ENCODE data around the gene PLK3.

The PLK3 gene

DNA sequence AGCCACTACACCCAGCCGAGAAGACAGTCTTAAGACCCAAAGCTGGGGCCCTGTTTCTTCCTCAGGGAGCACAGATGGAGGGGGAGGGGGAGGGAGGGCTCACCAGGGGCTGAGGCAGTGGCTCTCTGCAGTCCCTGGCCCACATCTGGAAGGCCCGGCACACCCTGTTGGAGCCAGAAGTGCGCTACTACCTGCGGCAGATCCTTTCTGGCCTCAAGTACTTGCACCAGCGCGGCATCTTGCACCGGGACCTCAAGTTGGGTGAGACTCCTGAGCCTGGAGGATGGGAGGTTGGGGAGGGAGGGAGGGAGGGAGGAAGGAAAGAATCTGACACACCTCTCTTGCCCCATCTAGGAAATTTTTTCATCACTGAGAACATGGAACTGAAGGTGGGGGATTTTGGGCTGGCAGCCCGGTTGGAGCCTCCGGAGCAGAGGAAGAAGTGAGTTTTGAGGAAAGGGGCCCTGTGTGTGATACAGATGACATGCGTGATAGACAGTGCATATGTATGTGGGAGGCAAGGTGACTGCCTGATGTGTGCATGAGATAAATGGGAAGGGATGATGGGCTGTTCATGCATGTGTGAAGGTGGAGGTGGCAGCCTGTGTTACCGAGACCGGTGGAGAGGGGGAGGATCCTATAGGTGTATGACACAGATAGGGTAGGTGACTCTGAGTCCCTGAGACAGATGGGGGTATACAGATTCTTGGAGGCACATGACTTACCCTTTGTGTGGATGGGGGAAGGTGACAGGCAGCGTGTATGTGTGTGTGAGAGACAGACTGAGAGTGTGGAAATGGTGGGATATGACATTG is 1.5 kb downstream of the PLK3 start:
- peak overlapping the region; percentile 91 for H3K4me3 ChIP-seq (ENCODE audit: low read depth, low read length)
- in situ Hi-C loops (cut with HindIII; ENCODE audit: low sequenced_read_pairs), result no loop called here
- DNase-seq (ENCODE audit: low read depth, low spot score), result no peak
- TF ChIP-seq, protein P1, sequence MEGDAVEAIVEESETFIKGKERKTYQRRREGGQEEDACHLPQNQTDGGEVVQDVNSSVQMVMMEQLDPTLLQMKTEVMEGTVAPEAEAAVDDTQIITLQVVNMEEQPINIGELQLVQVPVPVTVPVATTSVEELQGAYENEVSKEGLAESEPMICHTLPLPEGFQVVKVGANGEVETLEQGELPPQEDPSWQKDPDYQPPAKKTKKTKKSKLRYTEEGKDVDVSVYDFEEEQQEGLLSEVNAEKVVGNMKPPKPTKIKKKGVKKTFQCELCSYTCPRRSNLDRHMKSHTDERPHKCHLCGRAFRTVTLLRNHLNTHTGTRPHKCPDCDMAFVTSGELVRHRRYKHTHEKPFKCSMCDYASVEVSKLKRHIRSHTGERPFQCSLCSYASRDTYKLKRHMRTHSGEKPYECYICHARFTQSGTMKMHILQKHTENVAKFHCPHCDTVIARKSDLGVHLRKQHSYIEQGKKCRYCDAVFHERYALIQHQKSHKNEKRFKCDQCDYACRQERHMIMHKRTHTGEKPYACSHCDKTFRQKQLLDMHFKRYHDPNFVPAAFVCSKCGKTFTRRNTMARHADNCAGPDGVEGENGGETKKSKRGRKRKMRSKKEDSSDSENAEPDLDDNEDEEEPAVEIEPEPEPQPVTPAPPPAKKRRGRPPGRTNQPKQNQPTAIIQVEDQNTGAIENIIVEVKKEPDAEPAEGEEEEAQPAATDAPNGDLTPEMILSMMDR (IDR thresholded peaks at IDR 0.05; ENCODE audit: low read depth, low read length), result no peak

DNA sequence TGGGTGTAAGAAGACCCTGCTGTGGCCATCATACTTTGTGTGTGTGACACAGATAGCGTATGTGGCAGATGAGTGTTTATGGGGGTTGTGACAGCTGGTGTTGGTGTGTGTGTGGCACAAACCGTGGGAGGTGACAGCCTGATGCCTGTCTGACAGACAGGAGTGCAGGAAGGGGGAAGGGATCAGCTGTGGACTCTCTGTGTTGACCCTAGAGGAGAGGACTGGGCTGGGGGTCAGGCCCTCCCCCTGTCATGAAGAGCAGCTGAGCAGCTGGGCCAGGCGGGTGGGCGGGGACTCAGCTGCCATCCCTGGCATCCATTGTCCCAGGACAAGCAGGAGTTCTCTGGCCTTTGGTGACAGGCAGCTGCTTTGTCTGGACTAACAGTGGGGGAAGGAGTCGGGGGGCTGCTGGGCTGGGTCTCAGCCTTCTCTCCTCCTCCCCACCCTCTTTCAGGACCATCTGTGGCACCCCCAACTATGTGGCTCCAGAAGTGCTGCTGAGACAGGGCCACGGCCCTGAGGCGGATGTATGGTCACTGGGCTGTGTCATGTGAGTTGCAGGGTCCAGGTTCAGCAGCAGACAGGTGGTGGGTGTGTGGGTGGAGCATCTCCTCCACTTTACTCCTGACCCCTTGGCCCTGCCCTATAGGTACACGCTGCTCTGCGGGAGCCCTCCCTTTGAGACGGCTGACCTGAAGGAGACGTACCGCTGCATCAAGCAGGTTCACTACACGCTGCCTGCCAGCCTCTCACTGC is 2.3 kb downstream of the PLK3 start:
- no peak for DNase-seq (ENCODE audit: low read depth, low spot score)
- H3K4me3 ChIP-seq (ENCODE audit: low read depth, low read length), result peak overlapping the region; percentile 91
- TF ChIP-seq, protein P1 (IDR thresholded peaks at IDR 0.05; ENCODE audit: low read depth, low read length), result no peak
- in situ Hi-C loops (cut with HindIII; ENCODE audit: low sequenced_read_pairs), result no loop called here

DNA sequence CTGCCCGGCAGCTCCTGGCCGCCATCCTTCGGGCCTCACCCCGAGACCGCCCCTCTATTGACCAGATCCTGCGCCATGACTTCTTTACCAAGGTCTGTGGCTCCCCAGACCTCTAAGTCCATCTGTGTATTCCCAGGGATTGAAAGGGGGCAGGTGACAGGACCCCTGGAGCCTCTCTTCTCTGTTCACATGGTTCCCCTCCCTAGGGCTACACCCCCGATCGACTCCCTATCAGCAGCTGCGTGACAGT is 2.8 kb downstream of the PLK3 start:
- in situ Hi-C loops (cut with HindIII; ENCODE audit: low sequenced_read_pairs), result no loop called here
- TF ChIP-seq, protein P1 (IDR thresholded peaks at IDR 0.05; ENCODE audit: low read depth, low read length), result no peak
- peak overlapping the region; percentile 91 for H3K4me3 ChIP-seq (ENCODE audit: low read depth, low read length)
- no peak for DNase-seq (ENCODE audit: low read depth, low spot score)

- TF ChIP-seq, protein P1 (IDR thresholded peaks at IDR 0.05; ENCODE audit: low read depth, low read length), result no peak
- no peak for DNase-seq (ENCODE audit: low read depth, low spot score)
- no peak overlapping the region for H3K4me3 ChIP-seq (ENCODE audit: low read depth, low read length)
- in situ Hi-C loops (cut with HindIII; ENCODE audit: low sequenced_read_pairs), result no loop called here
These were observed 3.3 kb downstream of the PLK3 start for GRCh38 chr1:44803312-44804095.

- H3K4me3 ChIP-seq (ENCODE audit: low read depth, low read length), result no peak overlapping the region
- TF ChIP-seq, protein P1 (IDR thresholded peaks at IDR 0.05; ENCODE audit: low read depth, low read length), result no peak
- no peak for DNase-seq (ENCODE audit: low read depth, low spot score)
- in situ Hi-C loops (cut with HindIII; ENCODE audit: low sequenced_read_pairs), result no loop called here
These were observed 5.3 kb downstream of the PLK3 start for GRCh38 chr1:44805311-44806024.

Measured in astrocyte of the spinal cord (primary cell).